ENCODE data around the gene TBC1D2. TPM values are rescaled to one million over a fixed set of nuclear protein-coding genes. Genes with fewer than 3 reads are reported as not detected.

Gene TBC1D2
- total RNA-seq, 1 experiment from 2014 or later: 0.97 TPM

DNA sequence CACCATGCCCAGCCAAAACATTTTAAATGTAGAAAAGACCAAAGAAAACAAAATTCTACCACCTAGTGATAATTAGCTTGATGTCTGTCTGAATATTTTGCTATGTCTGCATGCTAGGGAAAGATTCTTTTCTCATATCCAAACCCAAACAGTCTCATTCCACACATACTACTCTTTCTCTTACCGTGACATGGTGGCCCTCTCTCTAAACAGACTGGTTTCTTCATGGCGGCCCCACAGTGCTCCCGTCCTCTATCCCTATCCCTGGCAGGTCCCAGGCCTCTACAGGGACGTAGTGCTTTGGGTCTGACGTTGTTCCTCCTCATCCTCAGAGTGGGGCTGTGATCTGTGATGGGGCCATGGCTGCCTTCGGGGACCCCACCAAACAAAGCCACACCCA is 71.1 kb downstream of the TBC1D2 start:
- Histone ChIP-seq H2AFZ (ENCODE audit: low read length) (no peak overlapping the region), H3K27me3 (ENCODE audit: low read length) (no peaks in the 10 kb centered on the region), H3K9ac (ENCODE audit: low read length) (no peak overlapping the region), H3K4me1 (ENCODE audit: low read length) (peaks cover 6% of the 10 kb centered on the region), H3K27ac (ENCODE audit: low read length) (no peak overlapping the region), H3K36me3 (ENCODE audit: insufficient read depth, low read length) (no peaks in the 10 kb centered on the region), H4K20me1 (ENCODE audit: insufficient read depth, low read depth, low read length) (no peaks in the 10 kb centered on the region), H3K4me2 (ENCODE audit: low read depth, low read length, poor library complexity, severe bottlenecking) (no peak overlapping the region), H3K9me3 (ENCODE audit: low read length) (no peaks in the 10 kb centered on the region), H3K79me2 (ENCODE audit: low read length) (no peaks in the 10 kb centered on the region), H3K4me3 (ENCODE audit: low read length) (no peak overlapping the region), H3K9me2 (replicated peaks; ENCODE audit: insufficient read depth, low read length) (no peaks in the 10 kb centered on the region)
- DNase-seq: no peak

DNA sequence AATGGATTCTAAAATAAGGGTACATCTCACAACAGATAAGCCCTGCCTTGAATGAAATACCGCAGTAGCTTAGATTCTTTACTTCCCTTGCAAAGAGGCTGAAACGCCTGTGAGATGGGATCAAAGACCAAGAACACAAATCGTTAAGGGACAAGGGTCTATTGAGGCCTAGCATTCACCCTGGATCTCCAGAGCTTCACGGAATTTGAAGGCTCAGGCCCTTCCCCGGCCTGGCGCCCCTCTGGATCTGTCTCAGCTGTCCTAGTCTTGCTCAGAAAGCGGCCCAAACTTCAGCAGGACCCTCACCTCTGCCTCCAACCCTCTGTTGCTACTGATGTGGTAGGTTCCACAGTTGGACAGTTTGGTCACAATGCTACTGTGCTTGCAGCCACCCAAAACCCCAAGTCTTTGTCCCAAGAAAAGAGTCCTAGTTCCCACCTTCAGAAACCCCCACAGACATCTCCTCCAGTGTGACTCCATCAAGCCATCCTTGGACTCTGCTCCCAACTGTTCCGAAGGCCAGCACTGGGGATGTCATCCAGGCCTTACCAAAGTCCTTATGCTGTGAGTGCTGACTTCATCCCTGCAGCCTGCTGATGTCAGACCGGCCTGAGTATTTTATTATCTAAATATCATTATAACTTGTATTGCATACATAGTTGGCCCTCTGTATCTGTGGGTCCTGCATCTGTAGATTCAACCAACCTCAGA is 72.4 kb downstream of the TBC1D2 start:
- no peaks in the 10 kb centered on the region for H3K36me3 ChIP-seq (ENCODE audit: insufficient read depth, low read length)
- H3K9me2 ChIP-seq (replicated peaks; ENCODE audit: insufficient read depth, low read length): no peaks in the 10 kb centered on the region
- no peak for DNase-seq
- H3K79me2 ChIP-seq (ENCODE audit: low read length): no peaks in the 10 kb centered on the region
- H2AFZ ChIP-seq (ENCODE audit: low read length): no peak overlapping the region
- H3K27ac ChIP-seq (ENCODE audit: low read length): no peak overlapping the region
- peaks cover 6% of the 10 kb centered on the region for H3K4me1 ChIP-seq (ENCODE audit: low read length)
- no peak overlapping the region for H3K4me3 ChIP-seq (ENCODE audit: low read length)
- H3K27me3 ChIP-seq (ENCODE audit: low read length): no peaks in the 10 kb centered on the region
- H4K20me1 ChIP-seq (ENCODE audit: insufficient read depth, low read depth, low read length): no peaks in the 10 kb centered on the region
- no peak overlapping the region for H3K4me2 ChIP-seq (ENCODE audit: low read depth, low read length, poor library complexity, severe bottlenecking)
- no peak overlapping the region for H3K9ac ChIP-seq (ENCODE audit: low read length)
- no peaks in the 10 kb centered on the region for H3K9me3 ChIP-seq (ENCODE audit: low read length)

DNA sequence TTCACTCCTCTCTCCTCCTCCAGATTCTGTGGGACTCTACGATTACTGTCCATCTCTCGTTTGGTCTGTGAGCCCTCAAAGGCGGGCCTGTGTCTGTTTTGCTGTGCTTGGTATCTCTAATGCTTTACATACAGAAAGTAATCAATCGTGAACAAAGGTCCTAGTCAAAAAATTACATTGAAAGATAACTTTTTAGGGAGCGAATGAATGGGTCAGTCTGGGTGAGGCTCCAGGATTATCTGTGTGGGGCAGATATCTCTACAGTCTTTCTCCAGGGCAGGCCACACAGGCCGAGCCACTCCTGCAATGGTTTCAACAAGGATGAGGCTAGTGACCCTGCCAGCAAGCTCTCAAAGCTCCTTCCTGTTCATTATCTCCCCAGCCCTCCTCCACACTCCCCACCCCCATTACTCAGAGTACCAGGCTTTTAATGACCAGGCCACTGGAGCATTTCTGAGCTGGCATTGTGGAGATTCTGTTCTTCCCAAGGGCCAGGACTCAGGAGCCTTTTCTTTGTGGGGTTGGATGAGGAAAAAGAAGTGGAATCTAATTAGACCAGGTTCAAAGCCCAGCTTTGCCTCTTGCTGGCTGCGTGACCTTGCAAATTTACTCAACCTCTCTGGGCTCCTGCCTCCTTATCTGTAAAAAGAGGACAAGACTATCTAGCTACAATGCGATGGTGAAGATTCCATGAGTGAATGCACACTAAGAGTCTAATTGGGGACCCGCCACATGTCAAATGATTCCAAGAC is 73.2 kb downstream of the TBC1D2 start:
- Histone ChIP-seq H3K4me2 (ENCODE audit: low read depth, low read length, poor library complexity, severe bottlenecking) (no peak overlapping the region), H3K4me3 (ENCODE audit: low read length) (no peak overlapping the region), H2AFZ (ENCODE audit: low read length) (no peak overlapping the region), H3K36me3 (ENCODE audit: insufficient read depth, low read length) (no peaks in the 10 kb centered on the region), H3K27me3 (ENCODE audit: low read length) (no peaks in the 10 kb centered on the region), H3K9me2 (replicated peaks; ENCODE audit: insufficient read depth, low read length) (no peaks in the 10 kb centered on the region), H3K27ac (ENCODE audit: low read length) (no peak overlapping the region), H3K4me1 (ENCODE audit: low read length) (peaks cover 6% of the 10 kb centered on the region), H3K9me3 (ENCODE audit: low read length) (no peaks in the 10 kb centered on the region), H3K79me2 (ENCODE audit: low read length) (no peaks in the 10 kb centered on the region), H3K9ac (ENCODE audit: low read length) (no peak overlapping the region), H4K20me1 (ENCODE audit: insufficient read depth, low read depth, low read length) (no peaks in the 10 kb centered on the region)
- no peak for DNase-seq

DNA sequence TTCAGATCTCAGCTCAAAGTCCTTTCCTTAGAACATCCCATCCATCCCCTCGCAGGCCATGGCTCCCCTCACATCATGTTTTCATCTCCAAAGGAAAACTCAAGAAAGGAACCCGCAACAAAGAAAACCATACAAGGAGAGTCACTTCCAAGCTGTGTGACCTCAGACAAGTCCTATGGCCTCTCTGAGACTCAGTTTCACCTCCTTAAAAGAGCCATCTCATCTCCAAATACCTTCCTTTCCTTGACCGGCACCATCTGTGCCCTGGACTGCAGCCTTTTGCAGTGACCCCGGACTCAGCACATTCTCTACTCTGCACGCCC is 73.7 kb downstream of the TBC1D2 start:
- H2AFZ ChIP-seq (ENCODE audit: low read length): no peak overlapping the region
- H3K79me2 ChIP-seq (ENCODE audit: low read length): no peaks in the 10 kb centered on the region

DNA sequence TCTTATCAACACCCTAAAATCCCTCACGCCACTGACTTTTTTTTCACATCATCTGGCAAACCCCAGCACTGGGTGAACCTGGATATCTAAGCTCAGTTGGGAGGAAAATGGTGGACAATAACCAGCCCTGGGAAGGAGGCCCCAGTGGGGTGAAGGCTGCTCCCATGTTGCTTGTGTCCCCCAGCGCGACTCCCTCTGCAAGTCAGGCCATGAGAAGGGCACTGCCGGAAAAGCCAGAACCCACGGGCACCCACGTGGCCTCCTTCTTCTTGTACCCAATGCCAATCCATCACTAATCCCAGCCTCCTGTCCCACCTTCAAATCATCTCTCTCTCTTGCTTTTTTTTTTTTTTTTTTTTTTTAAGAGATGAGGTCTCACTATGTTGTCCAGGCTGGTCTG is 74.5 kb downstream of the TBC1D2 start:
- no peak overlapping the region for H2AFZ ChIP-seq (ENCODE audit: low read length)
- no peaks in the 10 kb centered on the region for H3K79me2 ChIP-seq (ENCODE audit: low read length)

More for the DNA sequence above, 73.7 kb downstream of the TBC1D2 start:
- Histone ChIP-seq H3K27me3 (ENCODE audit: low read length) (no peaks in the 10 kb centered on the region), H3K4me2 (ENCODE audit: low read depth, low read length, poor library complexity, severe bottlenecking) (no peak overlapping the region), H3K4me3 (ENCODE audit: low read length) (no peak overlapping the region), H3K9me2 (replicated peaks; ENCODE audit: insufficient read depth, low read length) (no peaks in the 10 kb centered on the region), H3K36me3 (ENCODE audit: insufficient read depth, low read length) (no peaks in the 10 kb centered on the region), H3K4me1 (ENCODE audit: low read length) (peaks cover 6% of the 10 kb centered on the region), H3K27ac (ENCODE audit: low read length) (no peak overlapping the region), H3K9me3 (ENCODE audit: low read length) (no peaks in the 10 kb centered on the region), H4K20me1 (ENCODE audit: insufficient read depth, low read depth, low read length) (no peaks in the 10 kb centered on the region), H3K9ac (ENCODE audit: low read length) (no peak overlapping the region)
- DNase-seq: no peak

DNA sequence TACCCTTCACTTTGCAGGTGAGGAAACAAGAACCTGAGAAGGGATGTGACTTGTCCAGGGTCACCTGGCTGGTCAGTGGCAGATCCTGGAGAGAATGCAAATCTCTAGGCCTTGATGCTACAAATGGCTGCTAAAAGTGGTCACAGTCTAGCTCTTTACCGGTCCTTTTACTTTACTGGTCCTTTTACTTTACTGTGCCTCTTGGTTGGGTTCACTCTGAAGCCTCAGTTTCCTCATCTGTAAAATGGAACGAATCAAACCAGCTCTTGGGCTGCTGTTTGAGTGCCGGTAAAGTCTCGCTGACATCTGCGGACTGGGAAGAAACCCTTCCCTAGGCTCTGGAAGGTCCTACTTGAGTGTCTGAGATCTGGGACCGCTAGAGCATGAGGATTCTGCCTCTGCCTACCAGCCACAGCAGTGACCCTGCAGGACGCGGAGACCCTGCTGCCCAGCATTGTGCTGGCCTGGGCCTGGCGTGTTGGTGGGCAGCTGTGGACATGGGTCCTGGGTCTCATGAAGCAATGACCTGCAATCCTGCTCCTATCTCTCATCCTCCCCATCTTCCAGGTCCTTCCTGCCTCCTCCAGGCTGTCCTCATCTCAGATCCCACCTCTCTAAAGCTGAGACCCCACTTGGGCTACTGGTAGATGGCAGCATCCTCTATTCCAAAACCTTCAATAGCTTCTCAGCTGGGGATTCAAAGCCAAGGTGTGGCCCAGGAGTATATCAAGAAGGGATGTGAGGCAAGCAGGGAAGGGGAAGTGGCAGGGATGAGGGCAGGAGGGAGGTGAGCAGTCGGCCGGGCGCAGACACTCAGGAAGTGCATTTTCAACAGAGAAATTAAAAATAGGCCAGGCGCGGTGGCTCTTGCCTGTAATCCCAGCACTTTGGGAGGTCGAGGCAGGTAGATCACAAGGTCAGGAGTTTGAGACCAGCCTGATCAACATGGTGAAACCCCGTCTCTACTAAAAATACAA is 76.3 kb downstream of the TBC1D2 start:
- Histone ChIP-seq H3K9me3 (ENCODE audit: low read length) (no peaks in the 10 kb centered on the region), H3K4me3 (ENCODE audit: low read length) (no peak overlapping the region), H3K27ac (ENCODE audit: low read length) (no peak overlapping the region), H3K9ac (ENCODE audit: low read length) (no peak overlapping the region), H3K27me3 (ENCODE audit: low read length) (no peaks in the 10 kb centered on the region), H3K36me3 (ENCODE audit: insufficient read depth, low read length) (no peaks in the 10 kb centered on the region), H3K9me2 (replicated peaks; ENCODE audit: insufficient read depth, low read length) (no peaks in the 10 kb centered on the region), H4K20me1 (ENCODE audit: insufficient read depth, low read depth, low read length) (no peaks in the 10 kb centered on the region), H3K4me1 (ENCODE audit: low read length) (no peaks in the 10 kb centered on the region), H3K79me2 (ENCODE audit: low read length) (no peaks in the 10 kb centered on the region), H3K4me2 (ENCODE audit: low read depth, low read length, poor library complexity, severe bottlenecking) (no peak overlapping the region), H2AFZ (ENCODE audit: low read length) (no peak overlapping the region)
- no peak for DNase-seq

More for the DNA sequence above, 74.5 kb downstream of the TBC1D2 start:
- Histone ChIP-seq H3K9me2 (replicated peaks; ENCODE audit: insufficient read depth, low read length) (no peaks in the 10 kb centered on the region), H4K20me1 (ENCODE audit: insufficient read depth, low read depth, low read length) (no peaks in the 10 kb centered on the region), H3K9me3 (ENCODE audit: low read length) (no peaks in the 10 kb centered on the region), H3K9ac (ENCODE audit: low read length) (no peak overlapping the region), H3K27ac (ENCODE audit: low read length) (no peak overlapping the region), H3K27me3 (ENCODE audit: low read length) (no peaks in the 10 kb centered on the region), H3K4me2 (ENCODE audit: low read depth, low read length, poor library complexity, severe bottlenecking) (no peak overlapping the region), H3K36me3 (ENCODE audit: insufficient read depth, low read length) (no peaks in the 10 kb centered on the region), H3K4me3 (ENCODE audit: low read length) (no peak overlapping the region), H3K4me1 (ENCODE audit: low read length) (peaks cover 5% of the 10 kb centered on the region)
- no peak for DNase-seq

DNA sequence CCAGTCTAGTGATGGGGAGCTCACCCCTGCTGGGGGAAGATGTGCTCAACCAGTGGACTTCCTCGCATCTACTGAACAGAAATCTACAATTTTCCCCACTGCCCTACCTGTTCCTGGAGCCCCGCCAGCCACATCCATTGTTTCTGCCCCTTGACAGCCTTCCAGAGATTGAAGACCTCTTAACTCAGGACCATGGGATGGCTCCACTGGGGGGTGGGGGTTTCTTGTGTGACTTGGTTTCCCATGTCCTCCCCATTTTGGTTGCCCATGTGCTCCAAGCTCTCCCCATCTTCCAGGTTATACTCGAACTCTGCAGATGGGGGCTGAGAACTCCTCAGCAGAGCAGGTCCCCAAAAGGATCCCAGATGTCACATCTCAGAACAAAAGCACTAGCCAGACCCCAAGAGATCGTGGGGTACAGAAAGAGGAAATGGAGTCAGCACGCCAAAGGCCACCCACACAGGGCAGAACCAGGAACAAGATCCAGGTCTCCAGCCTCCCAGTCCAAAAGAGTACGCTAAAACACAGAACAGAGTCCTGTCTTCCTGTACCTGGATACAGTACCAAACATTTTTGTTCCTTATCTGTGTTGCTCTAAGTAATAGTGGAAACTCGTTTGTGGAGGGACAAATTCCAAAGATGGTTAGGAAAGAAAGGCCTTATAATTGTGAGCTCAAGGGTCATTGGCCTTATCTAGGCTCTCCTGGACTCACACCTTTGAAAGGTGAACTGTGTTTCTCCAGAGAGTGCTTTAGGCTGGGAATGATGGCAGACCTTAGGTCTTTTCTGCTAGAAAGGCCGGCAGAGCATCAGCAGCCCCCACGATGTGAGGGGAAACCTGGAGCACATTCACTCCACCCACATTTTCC is 78.8 kb downstream of the TBC1D2 start:
- Histone ChIP-seq H3K9ac (ENCODE audit: low read length) (no peak overlapping the region), H2AFZ (ENCODE audit: low read length) (no peak overlapping the region), H3K79me2 (ENCODE audit: low read length) (no peaks in the 10 kb centered on the region), H4K20me1 (ENCODE audit: insufficient read depth, low read depth, low read length) (no peaks in the 10 kb centered on the region), H3K27me3 (ENCODE audit: low read length) (no peaks in the 10 kb centered on the region), H3K36me3 (ENCODE audit: insufficient read depth, low read length) (no peaks in the 10 kb centered on the region), H3K9me3 (ENCODE audit: low read length) (no peaks in the 10 kb centered on the region), H3K27ac (ENCODE audit: low read length) (no peak overlapping the region), H3K4me3 (ENCODE audit: low read length) (no peak overlapping the region), H3K9me2 (replicated peaks; ENCODE audit: insufficient read depth, low read length) (no peaks in the 10 kb centered on the region), H3K4me1 (ENCODE audit: low read length) (peaks cover 8% of the 10 kb centered on the region), H3K4me2 (ENCODE audit: low read depth, low read length, poor library complexity, severe bottlenecking) (no peak overlapping the region)
- no peak for DNase-seq

Data from Karpas-422 (cell line).